GM23338 (cell line): ENCODE measurements around the gene TSC22D3. TPM values are rescaled to one million over a fixed set of nuclear protein-coding genes. Genes with fewer than 3 reads are reported as not detected.

Experiments used
- ATAC-seq: fragments of 200-7000 bp; cut with Tn5 transposase; 3 replicates; pipeline ENCODE4 v1.9.1; 2020
- DNase-seq: peaks from one replicate; pipeline ENCODE4 v3.0.0-alpha.2; 2015; ENCODE audit warnings: low spot score
- H2AFZ ChIP-seq: fragments of 200-600 bp; sonication (generic); 2 replicates; pipeline ENCODE4 v1.8.0; 2016; ENCODE audit warnings: antibody characterized with exemption, mild to moderate bottlenecking, moderate library complexity
- H3F3A ChIP-seq: fragments of 200-600 bp; sonication (generic); replicated peaks from 2 replicates; pipeline ENCODE4 v1.8.0; 2017; ENCODE audit warnings: antibody characterized with exemption, mixed run types, low read depth
- H3K27ac ChIP-seq: fragments of 200-600 bp; sonication (generic); 2 replicates; pipeline ENCODE4 v1.6.1; 2016; ENCODE audit warnings: low read depth
- H3K27me3 ChIP-seq: fragments of 200-600 bp; sonication (generic); 2 replicates; pipeline ENCODE4 v1.8.0; 2016; ENCODE audit warnings: mild to moderate bottlenecking, mixed run types, moderate library complexity; ENCODE audit not compliant: insufficient read depth
- H3K36me3 ChIP-seq: fragments of 200-600 bp; sonication (generic); 2 replicates; pipeline ENCODE4 v1.8.0; 2016; ENCODE audit warnings: mild to moderate bottlenecking; ENCODE audit not compliant: insufficient read depth
- H3K4me1 ChIP-seq: fragments of 200-600 bp; sonication (generic); 2 replicates; pipeline ENCODE4 v1.8.0; 2016; ENCODE audit warnings: mild to moderate bottlenecking, moderate library complexity; ENCODE audit not compliant: insufficient read depth
- H3K4me2 ChIP-seq: fragments of 200-600 bp; sonication (generic); 2 replicates; pipeline ENCODE4 v1.7.1; 2017; ENCODE audit warnings: mixed run types
- H3K4me3 ChIP-seq: fragments of 200-600 bp; sonication (generic); 2 replicates; pipeline ENCODE4 v1.6.1; 2016; ENCODE audit warnings: mixed run types
- H3K79me2 ChIP-seq: fragments of 200-600 bp; sonication (generic); replicated peaks from 2 replicates; pipeline ENCODE4 v1.8.0; 2017; ENCODE audit warnings: mild to moderate bottlenecking; ENCODE audit not compliant: insufficient read depth
- H3K9me2 ChIP-seq: fragments of 200-600 bp; sonication (generic); 2 replicates; pipeline ENCODE4 v1.8.0; 2017; ENCODE audit not compliant: insufficient read depth
- H4K20me1 ChIP-seq: fragments of 200-600 bp; sonication (generic); replicated peaks from 2 replicates; pipeline ENCODE4 v1.8.0; 2017; ENCODE audit warnings: mild to moderate bottlenecking; ENCODE audit not compliant: insufficient read depth
- H3K27ac Mint-ChIP-seq: 2 replicates; pipeline ENCODE4 v1.8.0; 2020; ENCODE audit warnings: inconsistent platforms, mild to moderate bottlenecking, moderate library complexity, mixed read lengths
- H3K27me3 Mint-ChIP-seq: 3 replicates; pipeline ENCODE4 v1.8.0; 2022; ENCODE audit warnings: low read depth, mild to moderate bottlenecking, moderate library complexity, mixed read lengths, inconsistent platforms; ENCODE audit not compliant: insufficient read depth, poor library complexity
- H3K36me3 Mint-ChIP-seq: 3 replicates; pipeline ENCODE4 v1.8.0; 2021; ENCODE audit warnings: low read depth, mild to moderate bottlenecking, inconsistent platforms, moderate library complexity, mixed read lengths
- H3K4me1 Mint-ChIP-seq: 3 replicates; pipeline ENCODE4 v1.8.0; 2020; ENCODE audit warnings: mild to moderate bottlenecking, inconsistent platforms, mixed read lengths
- H3K4me3 Mint-ChIP-seq: 3 replicates; pipeline ENCODE4 v1.8.0; 2021; ENCODE audit warnings: moderate library complexity, mild to moderate bottlenecking, inconsistent platforms, mixed read lengths
- H3K9me3 Mint-ChIP-seq: 3 replicates; pipeline ENCODE4 v1.8.0; 2020; ENCODE audit warnings: moderate library complexity, mild to moderate bottlenecking, inconsistent platforms, mixed read lengths
- CTCF ChIP-seq, 2 experiments: fragments of 200-600 bp in 1 of 2; sonication (generic) in 1 of 2; conservative IDR thresholded peaks; 2 replicates each; pipeline versions ENCODE4 v1.5.1 to v1.6.1; 2016 to 2017; ENCODE audit warnings: antibody characterized with exemption in 2 of 2, low read depth in 2 of 2, mild to moderate bottlenecking in 2 of 2, moderate library complexity in 1 of 2
- ETS1 ChIP-seq: IDR thresholded peaks from 2 replicates; pipeline ENCODE4 v1.6.1; 2016; ENCODE audit warnings: antibody characterized with exemption
- EZH2phosphoT487 ChIP-seq: fragments of 200-600 bp; sonication (generic); IDR thresholded peaks from one replicate; pipeline ENCODE4 v1.8.1; 2018; ENCODE audit warnings: antibody characterized with exemption; ENCODE audit not compliant: unreplicated experiment
- NANOG ChIP-seq: IDR thresholded peaks from 2 replicates; pipeline ENCODE4 v1.6.1; 2016; ENCODE audit warnings: antibody characterized with exemption, borderline replicate concordance
- POLR2AphosphoS5 ChIP-seq: IDR thresholded peaks from 2 replicates; pipeline ENCODE4 v1.6.1; 2016; ENCODE audit warnings: antibody characterized with exemption, low read depth
- ZNF331 ChIP-seq: fragments of 250-450 bp; sonication (Bioruptor Pico); IDR thresholded peaks from 2 replicates; pipeline ENCODE4 v1.5.0; 2020; ENCODE audit warnings: low read depth, mild to moderate bottlenecking, moderate library complexity
- ZNF462 ChIP-seq: fragments of 250-450 bp; sonication (Bioruptor Pico); IDR thresholded peaks from 2 replicates; pipeline ENCODE4 v1.5.0; 2020; ENCODE audit warnings: mild to moderate bottlenecking, moderate library complexity
- polyA plus RNA-seq: library from polyadenylated mRNA; unstranded; fragments of >200 nt; fragmentation: Nextera tagmentation; extraction: Ambion mirVana; gene quantifications from 2 replicates; pipeline ENCODE4 v1.2.1, GENCODE V29; 2016
- total RNA-seq: library from RNA; depleted of rRNA; stranded (reverse); fragments of >200 nt; shearing (Covaris generic); gene quantifications from 2 replicates; pipeline ENCODE4 v1.2.3, GENCODE V29; 2014

TSC22D3 gene
- total and polyA plus RNA-seq, 2 experiments from 2014 or later, result 12.6 to 20.0 TPM

- Mint-ChIP-seq H3K36me3 (no peaks in the 10 kb centered on the region), H3K4me1 (peaks cover 16% of the 10 kb centered on the region), H3K27me3 (peaks cover 5% of the 10 kb centered on the region), H3K9me3 (no peaks in the 10 kb centered on the region), H3K4me3 (no peak overlapping the region), H3K27ac (no peak overlapping the region)
- 0 out of 2 replicates have a peak, but pooled peaks cover 7% of the 10 kb centered on the region for H3K4me1 ChIP-seq
- H3K36me3 ChIP-seq, result no peaks in the 10 kb centered on the region
- no peak for TF ChIP-seq ZNF331 (CRISPR knock-in tag)
- TF ChIP-seq POLR2AphosphoS5, result no peak
- TF ChIP-seq CTCF (conservative IDR thresholded peaks at IDR 0.05; ENCODE audit: low read depth in 2 of 2), result no peak
- ATAC-seq, result no peak
- DNase-seq, result no peak
- H3K27me3 ChIP-seq, result no peaks in the 10 kb centered on the region
- no peak overlapping the region for H3K27ac ChIP-seq
- no peak overlapping the region for H2AFZ ChIP-seq
- no peak overlapping the region for H3K4me3 ChIP-seq
- no peaks in the 10 kb centered on the region for H3K79me2 ChIP-seq
- no peak overlapping the region for H3K4me2 ChIP-seq
- H3F3A ChIP-seq, result no peaks in the 10 kb centered on the region
- no peaks in the 10 kb centered on the region for H4K20me1 ChIP-seq
- H3K9me2 ChIP-seq, result no peaks in the 10 kb centered on the region
Observed at GRCh38 chrX:107755721-107756120, 19.9 kb downstream of the TSC22D3 start.

- ATAC-seq (no peak), DNase-seq (no peak)
- H3K27me3 ChIP-seq, result no peaks in the 10 kb centered on the region
- H3K4me3 ChIP-seq, result no peak overlapping the region
- no peaks in the 10 kb centered on the region for H3K36me3 Mint-ChIP-seq
- no peak overlapping the region for H2AFZ ChIP-seq
- H3F3A ChIP-seq, result no peaks in the 10 kb centered on the region
- H3K27ac ChIP-seq, result no peak overlapping the region
- no peaks in the 10 kb centered on the region for H3K79me2 ChIP-seq
- no peaks in the 10 kb centered on the region for H3K9me3 Mint-ChIP-seq
- no peak overlapping the region for H3K4me3 Mint-ChIP-seq
- no peaks in the 10 kb centered on the region for H3K9me2 ChIP-seq
- H3K27ac Mint-ChIP-seq, result no peak overlapping the region
- H3K4me1 Mint-ChIP-seq, result peaks cover 25% of the 10 kb centered on the region
- no peaks in the 10 kb centered on the region for H3K36me3 ChIP-seq
- H3K4me1 ChIP-seq, result peaks cover 13% of the 10 kb centered on the region; the same call in 1 of the 2 replicates
- TF ChIP-seq CTCF (conservative IDR thresholded peaks at IDR 0.05; ENCODE audit: low read depth in 2 of 2) (no peak), ZNF331 (CRISPR knock-in tag) (no peak), NANOG (no peak), ETS1 (no peak), ZNF462 (no peak), EZH2phosphoT487 (no peak)
- no peaks in the 10 kb centered on the region for H4K20me1 ChIP-seq
- H3K4me2 ChIP-seq, result no peak overlapping the region
- peaks cover 9% of the 10 kb centered on the region for H3K27me3 Mint-ChIP-seq
Observed at GRCh38 chrX:107753187-107753586, 22.4 kb downstream of the TSC22D3 start.
